K562 (cell line): ENCODE results near the gene BTRC. TPM values are rescaled to one million over a fixed set of nuclear protein-coding genes. Genes with fewer than 3 reads are reported as not detected.

Source experiments
- AFF1 ChIP-seq, 2 experiments: fragments of 450-650 bp; IDR thresholded peaks; 2 replicates each; pipeline ENCODE4 v1.6.1; 2018; ENCODE audit warnings: mild to moderate bottlenecking in 2 of 2, low read depth in 1 of 2; ENCODE audit not compliant: partially characterized antibody in 2 of 2
- BACH1 ChIP-seq: fragments of 200-800 bp; sonication (Bioruptor generic); IDR thresholded peaks from 2 replicates; pipeline ENCODE4 v1.6.1; 2016; ENCODE audit warnings: missing genetic modification characterization, missing compliant biosample characterization
- CAMTA2 ChIP-seq: fragments of 250-450 bp; sonication (Bioruptor Pico); conservative IDR thresholded peaks from 2 replicates; pipeline ENCODE4 v1.5.1; 2022
- CC2D1A ChIP-seq: fragments of 450-650 bp; IDR thresholded peaks from 2 replicates; pipeline ENCODE4 v1.6.1; 2017; ENCODE audit warnings: mild to moderate bottlenecking
- CREBBP ChIP-seq: IDR thresholded peaks from one replicate; pipeline ENCODE4 v1.6.1; 2012; ENCODE audit warnings: low read depth, mild to moderate bottlenecking, control low read depth, inconsistent platforms, low read length
- DLX4 ChIP-seq: fragments of 250-450 bp; sonication (Bioruptor Pico); IDR thresholded peaks from 2 replicates; pipeline ENCODE4 v1.6.1; 2021; ENCODE audit warnings: mild to moderate bottlenecking
- FOXO4 ChIP-seq: fragments of 450-650 bp; formaldehyde crosslinking; IDR thresholded peaks from 2 replicates; pipeline ENCODE4 v1.4.0; 2020; ENCODE audit warnings: mild to moderate bottlenecking, moderate library complexity
- GTF2E2 ChIP-seq: fragments of 200-800 bp; sonication (Bioruptor generic); IDR thresholded peaks from 2 replicates; pipeline ENCODE4 v1.6.1; 2016; ENCODE audit warnings: missing genetic modification characterization, missing compliant biosample characterization
- HLTF ChIP-seq: fragments of 450-650 bp; IDR thresholded peaks from 2 replicates; pipeline ENCODE4 v1.6.1; 2016
- MCM5 ChIP-seq: fragments of 450-650 bp; IDR thresholded peaks from 2 replicates; pipeline ENCODE4 v1.6.1; 2016; ENCODE audit warnings: low read depth
- NCOA6 ChIP-seq: fragments of 450-650 bp; IDR thresholded peaks from 2 replicates; pipeline ENCODE4 v1.6.1; 2017; ENCODE audit warnings: mild to moderate bottlenecking
- PURB ChIP-seq: sonication (generic); formaldehyde crosslinking; IDR thresholded peaks from 2 replicates; pipeline ENCODE4 v1.9.0; 2021; ENCODE audit warnings: low read depth, mild to moderate bottlenecking, missing genetic modification reagents
- RHOXF2B ChIP-seq: fragments of 250-450 bp; sonication (Bioruptor Pico); conservative IDR thresholded peaks from 2 replicates; pipeline ENCODE4 v1.5.1; 2021
- SMARCB1 ChIP-seq: IDR thresholded peaks from 2 replicates; pipeline ENCODE4 v1.6.1; 2011; ENCODE audit warnings: improper control_type of control experiment, low read depth; ENCODE audit not compliant: insufficient read length
- SMARCE1 ChIP-seq: fragments of 450-650 bp; IDR thresholded peaks from 2 replicates; pipeline ENCODE4 v1.7.1; 2016; ENCODE audit warnings: mild to moderate bottlenecking
- SP2 ChIP-seq: IDR thresholded peaks from 2 replicates; pipeline ENCODE4 v1.6.1; 2011; ENCODE audit warnings: mild to moderate bottlenecking, low read depth, low read length, moderate library complexity; ENCODE audit not compliant: poor library complexity, severe bottlenecking; ENCODE audit errors: extremely low read depth
- ZC3H11A ChIP-seq: IDR thresholded peaks from 2 replicates; pipeline ENCODE4 v1.6.1; 2012; ENCODE audit warnings: low read depth, low read length, improper control_type of control experiment
- ZFP1 ChIP-seq: fragments of 450-650 bp; formaldehyde crosslinking; IDR thresholded peaks from 2 replicates; pipeline ENCODE4 v1.4.0; 2020; ENCODE audit warnings: mild to moderate bottlenecking, mixed read lengths
- ZNF592 ChIP-seq: fragments of 450-650 bp; IDR thresholded peaks from 2 replicates; pipeline ENCODE4 v1.6.1; 2017; ENCODE audit warnings: antibody characterized with exemption, mild to moderate bottlenecking
- polyA plus RNA-seq, 8 experiments: library from polyadenylated mRNA; depleted of rRNA in 4 of 8; stranded (reverse) in 5 of 8; unstranded in 3 of 8; fragments of >200 nt; fragmentation: Nextera tagmentation in 2 of 8; fragmentation: Illumina TruSeq in 1 of 8; extraction: Ambion mirVana in 2 of 8; extraction: Trizol in 1 of 8; gene quantifications; 2 replicates each; pipeline versions ENCODE4 v1.2.1 to v1.2.3, GENCODE V29; 2011 to 2014; ENCODE audit warnings: inconsistent platforms in 1 of 8, missing spikeins in 1 of 8
- total RNA-seq, 7 experiments: library from RNA; depleted of rRNA in 6 of 7; stranded (reverse); fragments of >200 nt in 6 of 7; fragmentation: Illumina TruSeq in 2 of 7; extraction: Trizol in 2 of 7; gene quantifications; 2 replicates each; pipeline versions ENCODE4 v1.2.1 to v1.2.3, GENCODE V29; 2011 to 2021; ENCODE audit warnings: low replicate concordance in 1 of 7

BTRC gene
- total and polyA plus RNA-seq, 9 of the 15 experiments (the other 6 are each of a cell fraction or from before 2014, with no cell fraction given): 1.6 to 15.4 (median 7.0) TPM

GRCh38 chr10:101453791-101454718 is 100.1 kb downstream of the BTRC start (continued):
- TF ChIP-seq AFF1 (IDR thresholded peaks at IDR 0.05; ENCODE audit: low read depth in 1 of 2, partially characterized antibody in 2 of 2) (no peak), PURB (no peak), ZFP1 (CRISPR knock-in tag) (no peak), CC2D1A (no peak), HLTF (no peak), SP2 (no peak), CREBBP (no peak), MCM5 (no peak), FOXO4 (CRISPR knock-in tag) (no peak), ZNF592 (no peak), BACH1 (tag) (no peak), SMARCB1 (no peak), NCOA6 (no peak), GTF2E2 (tag) (no peak), ZC3H11A (no peak), RHOXF2B (CRISPR knock-in tag) (no peak), SMARCE1 (peak; percentile 70; the same call in 1 of the 2 replicates), DLX4 (CRISPR knock-in tag) (no peak), CAMTA2 (no peak)
